ENCODE results near the gene MEGF11.

DNA sequence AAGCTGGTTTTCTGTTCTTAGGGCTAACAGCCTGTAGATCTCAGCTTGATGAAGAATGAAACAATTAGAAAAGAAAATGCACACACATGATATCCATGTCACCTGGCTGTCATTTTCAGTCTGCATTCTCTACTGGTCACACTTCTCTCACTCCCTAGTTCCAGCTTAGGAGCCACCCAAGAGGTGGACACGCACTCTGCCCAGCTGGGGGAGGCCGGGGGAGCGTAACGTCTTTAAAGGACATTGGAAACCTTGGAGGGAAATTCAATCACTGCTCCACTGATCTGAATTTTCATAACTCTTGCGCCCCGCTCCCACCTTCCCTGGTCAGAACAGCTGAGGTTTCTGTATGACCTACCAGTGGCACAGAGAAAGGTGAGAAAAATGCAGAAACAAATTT, 304.5 kb downstream of the MEGF11 start:
- TF ChIP-seq, protein P1, sequence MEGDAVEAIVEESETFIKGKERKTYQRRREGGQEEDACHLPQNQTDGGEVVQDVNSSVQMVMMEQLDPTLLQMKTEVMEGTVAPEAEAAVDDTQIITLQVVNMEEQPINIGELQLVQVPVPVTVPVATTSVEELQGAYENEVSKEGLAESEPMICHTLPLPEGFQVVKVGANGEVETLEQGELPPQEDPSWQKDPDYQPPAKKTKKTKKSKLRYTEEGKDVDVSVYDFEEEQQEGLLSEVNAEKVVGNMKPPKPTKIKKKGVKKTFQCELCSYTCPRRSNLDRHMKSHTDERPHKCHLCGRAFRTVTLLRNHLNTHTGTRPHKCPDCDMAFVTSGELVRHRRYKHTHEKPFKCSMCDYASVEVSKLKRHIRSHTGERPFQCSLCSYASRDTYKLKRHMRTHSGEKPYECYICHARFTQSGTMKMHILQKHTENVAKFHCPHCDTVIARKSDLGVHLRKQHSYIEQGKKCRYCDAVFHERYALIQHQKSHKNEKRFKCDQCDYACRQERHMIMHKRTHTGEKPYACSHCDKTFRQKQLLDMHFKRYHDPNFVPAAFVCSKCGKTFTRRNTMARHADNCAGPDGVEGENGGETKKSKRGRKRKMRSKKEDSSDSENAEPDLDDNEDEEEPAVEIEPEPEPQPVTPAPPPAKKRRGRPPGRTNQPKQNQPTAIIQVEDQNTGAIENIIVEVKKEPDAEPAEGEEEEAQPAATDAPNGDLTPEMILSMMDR (IDR thresholded peaks at IDR 0.05) = no peak
- TF ChIP-seq POLR2A (IDR thresholded peaks at IDR 0.05) (no peak), POLR2AphosphoS5 (IDR thresholded peaks at IDR 0.05; ENCODE audit: insufficient read depth in 1 of 2, low read depth in 1 of 2) (no peak)
